Mesenchymal stem cell (in vitro differentiated cells and primary cell): ENCODE results near the gene BCKDHA.
A peak's percentile ranks its signal among the peaks of the same experiment; 100 is the strongest.

Experiments
- DNase-seq: peaks from one replicate; pipeline ENCODE4 v3.0.0-alpha.2; 2013
- H2AFZ ChIP-seq: one replicate; pipeline ENCODE4 v1.6.1; 2013; ENCODE audit warnings: low read depth, mild to moderate bottlenecking, control low read depth, inconsistent platforms, low read length, moderate library complexity
- H2AK5ac ChIP-seq: 2 replicates; pipeline ENCODE4 v1.6.1; 2013; ENCODE audit warnings: low read length, moderate library complexity, mild to moderate bottlenecking, inconsistent platforms; ENCODE audit not compliant: severe bottlenecking
- H2BK120ac ChIP-seq: one replicate; pipeline ENCODE4 v1.6.1; 2013; ENCODE audit warnings: low read depth, mild to moderate bottlenecking, inconsistent platforms, low read length, moderate library complexity
- H2BK12ac ChIP-seq, 2 experiments: one replicate each; pipeline ENCODE4 v1.6.1; 2013; ENCODE audit warnings: inconsistent platforms in 2 of 2, low read length in 2 of 2, mild to moderate bottlenecking in 2 of 2, moderate library complexity in 2 of 2, control low read depth in 1 of 2
- H2BK15ac ChIP-seq: one replicate; pipeline ENCODE4 v1.6.1; 2013; ENCODE audit warnings: mild to moderate bottlenecking, low read depth, inconsistent platforms; ENCODE audit not compliant: poor library complexity, severe bottlenecking
- H2BK5ac ChIP-seq: 2 replicates; pipeline ENCODE4 v1.6.1; 2013; ENCODE audit warnings: low read depth, mild to moderate bottlenecking, low read length, control low read depth, inconsistent platforms; ENCODE audit not compliant: poor library complexity, severe bottlenecking
- H3K14ac ChIP-seq, 2 experiments: one replicate each; pipeline ENCODE4 v1.6.1; 2013; ENCODE audit warnings: inconsistent platforms in 2 of 2, low read length in 2 of 2, control low read depth in 1 of 2, mild to moderate bottlenecking in 1 of 2, moderate library complexity in 1 of 2
- H3K18ac ChIP-seq, 2 experiments: one replicate each; pipeline ENCODE4 v1.6.1; 2013; ENCODE audit warnings: inconsistent platforms in 2 of 2, low read length in 2 of 2, control low read depth in 1 of 2, low read depth in 1 of 2, mild to moderate bottlenecking in 1 of 2
- H3K23ac ChIP-seq, 2 experiments: one replicate each; pipeline ENCODE4 v1.6.1; 2013; ENCODE audit warnings: inconsistent platforms in 2 of 2, low read length in 2 of 2, mild to moderate bottlenecking in 2 of 2, moderate library complexity in 2 of 2, control low read depth in 1 of 2
- H3K27ac ChIP-seq: 2 replicates; pipeline ENCODE4 v1.5.1; 2013; ENCODE audit warnings: mild to moderate bottlenecking, moderate library complexity, low read length, control low read depth, inconsistent platforms; ENCODE audit not compliant: poor library complexity, severe bottlenecking
- H3K27me3 ChIP-seq, 2 experiments: 2 replicates each; pipeline versions ENCODE4 v1.6.1 to v1.7.0; 2013; ENCODE audit warnings: low read length in 2 of 2, mild to moderate bottlenecking in 2 of 2, moderate library complexity in 2 of 2, control low read depth in 1 of 2, inconsistent platforms in 1 of 2; ENCODE audit not compliant: control insufficient read depth in 1 of 2, insufficient read depth in 1 of 2
- H3K36me3 ChIP-seq, 2 experiments: 2 replicates each; pipeline versions ENCODE4 v1.6.1 to v1.7.0; 2013; ENCODE audit warnings: low read length in 2 of 2, control low read depth in 1 of 2, inconsistent platforms in 1 of 2, low read depth in 1 of 2, mild to moderate bottlenecking in 1 of 2; ENCODE audit not compliant: insufficient read depth in 2 of 2, control insufficient read depth in 1 of 2
- H3K4ac ChIP-seq, 2 experiments: one replicate each; pipeline ENCODE4 v1.6.1; 2013; ENCODE audit warnings: inconsistent platforms in 2 of 2, low read length in 2 of 2, mild to moderate bottlenecking in 2 of 2, moderate library complexity in 2 of 2, control low read depth in 1 of 2, low read depth in 1 of 2
- H3K4me1 ChIP-seq: 2 replicates; pipeline ENCODE4 v1.6.1; 2013; ENCODE audit warnings: low read depth, low read length, control low read depth; ENCODE audit not compliant: control insufficient read depth, insufficient read depth
- H3K4me2 ChIP-seq: 2 replicates; pipeline ENCODE4 v1.6.1; 2013; ENCODE audit warnings: low read length, mild to moderate bottlenecking, inconsistent platforms; ENCODE audit not compliant: poor library complexity, severe bottlenecking
- H3K4me3 ChIP-seq, 2 experiments: 2 replicates each; pipeline versions ENCODE4 v1.5.1 to v1.7.0; 2013; ENCODE audit warnings: low read length in 2 of 2, mild to moderate bottlenecking in 2 of 2, control low read depth in 1 of 2, low read depth in 1 of 2; ENCODE audit not compliant: insufficient read depth in 1 of 2
- H3K79me1 ChIP-seq: replicated peaks from 2 replicates; pipeline ENCODE4 v1.6.1; 2013; ENCODE audit warnings: mild to moderate bottlenecking, control low read depth, low read length, inconsistent platforms; ENCODE audit not compliant: poor library complexity, severe bottlenecking
- H3K9ac ChIP-seq: 2 replicates; pipeline ENCODE4 v1.7.0; 2013; ENCODE audit warnings: mild to moderate bottlenecking, low read length, moderate library complexity
- H3K9me3 ChIP-seq: 2 replicates; pipeline ENCODE4 v1.7.0; 2013; ENCODE audit warnings: mild to moderate bottlenecking, low read length; ENCODE audit not compliant: control insufficient read depth
- H4K8ac ChIP-seq: one replicate; pipeline ENCODE4 v1.6.1; 2013; ENCODE audit warnings: inconsistent platforms, mild to moderate bottlenecking, low read length, moderate library complexity
- H4K91ac ChIP-seq: one replicate; pipeline ENCODE4 v1.6.1; 2013; ENCODE audit warnings: mild to moderate bottlenecking, low read length, inconsistent platforms
- WGBS: methylation state at CpG from one replicate; pipeline ENCODE4 v1.1.7; 2013; ENCODE audit warnings: mixed read lengths; 5-methylcytosine and 5-hydroxymethylcytosine counted together

BCKDHA gene

DNA sequence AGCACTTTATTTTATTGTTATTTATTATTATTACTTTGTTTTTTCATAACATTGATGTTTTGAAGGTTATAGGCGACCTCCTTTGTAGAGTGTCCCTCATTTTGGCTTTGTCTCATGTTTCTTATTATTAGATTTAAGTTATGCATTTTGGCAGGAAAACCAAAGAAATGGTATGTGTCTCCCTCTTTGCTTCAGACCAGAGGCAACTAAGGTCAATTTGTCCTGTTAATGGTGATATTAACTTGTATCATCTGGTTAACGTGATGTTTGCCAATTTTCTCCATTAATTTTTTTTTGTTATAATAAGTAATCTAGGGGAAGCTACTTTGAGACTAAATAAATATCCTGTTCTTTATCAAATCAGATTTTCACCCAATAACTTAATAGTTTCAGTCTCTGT, 25.1 kb upstream of the BCKDHA start:
- H2AK5ac ChIP-seq: no peak overlapping the region
- H3K27ac ChIP-seq: no peak overlapping the region
- WGBS: 100% methylated on average over 1 of the region's 2 CpGs
- no peak overlapping the region for H3K23ac ChIP-seq
- DNase-seq: no peak
- peaks cover 34% of the 10 kb centered on the region for H3K4me1 ChIP-seq
- peaks cover 28% of the 10 kb centered on the region for H3K79me1 ChIP-seq
- no peak overlapping the region for H2BK12ac ChIP-seq
- no peak overlapping the region for H4K8ac ChIP-seq
- no peak overlapping the region for H3K9ac ChIP-seq
- no peak overlapping the region for H3K4me3 ChIP-seq
- H2BK15ac ChIP-seq: no peak overlapping the region
- H3K4ac ChIP-seq: no peak overlapping the region
- peaks cover 0 to 3% of the 10 kb centered on the region in 2 experiments for H3K36me3 ChIP-seq
- H4K91ac ChIP-seq: no peak overlapping the region
- H3K4me2 ChIP-seq: no peak overlapping the region
- no peak overlapping the region for H2BK120ac ChIP-seq
- no peak overlapping the region for H3K18ac ChIP-seq
- H3K27me3 ChIP-seq: no peaks in the 10 kb centered on the region
- no peak overlapping the region for H3K14ac ChIP-seq
- no peaks in the 10 kb centered on the region for H3K9me3 ChIP-seq
- no peak overlapping the region for H2BK5ac ChIP-seq
- no peak overlapping the region for H2AFZ ChIP-seq

DNA sequence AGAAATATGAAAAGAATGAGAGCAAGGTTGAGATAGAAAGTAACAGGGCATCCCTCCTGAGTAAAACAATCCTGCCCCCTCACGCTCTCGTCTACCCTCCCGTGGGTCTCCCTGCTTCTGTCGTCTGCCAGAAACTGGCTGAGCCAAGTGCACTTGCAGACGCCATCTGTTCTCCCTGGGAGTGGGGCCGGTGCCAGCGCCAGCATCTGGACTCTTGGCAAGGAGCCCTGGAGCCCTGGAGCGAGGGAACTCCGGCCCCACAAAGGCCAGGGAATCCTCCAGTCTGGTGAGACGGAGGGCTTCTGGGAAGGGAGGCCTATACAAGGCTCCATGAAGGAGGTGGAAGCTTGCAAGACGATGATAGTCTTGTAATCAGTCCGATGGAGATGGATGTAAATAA, 23.6 kb upstream of the BCKDHA start:
- Histone ChIP-seq H2AFZ (no peak overlapping the region), H3K4me2 (no peak overlapping the region), H2AK5ac (no peak overlapping the region), H3K27ac (peak overlapping the region; percentile 23), H4K91ac (no peak overlapping the region), H2BK120ac (no peak overlapping the region), H2BK12ac (peak overlapping the region in 1 of 2 experiments; percentile 21), H3K23ac (no peak overlapping the region), H3K14ac (no peak overlapping the region), H3K18ac (no peak overlapping the region), H2BK15ac (no peak overlapping the region), H3K79me1 (peaks cover 28% of the 10 kb centered on the region), H4K8ac (no peak overlapping the region), H3K9ac (no peak overlapping the region), H3K9me3 (no peaks in the 10 kb centered on the region), H3K4me1 (peaks cover 31% of the 10 kb centered on the region), H2BK5ac (no peak overlapping the region), H3K36me3 (peaks cover 0 to 3% of the 10 kb centered on the region in 2 experiments), H3K27me3 (no peaks in the 10 kb centered on the region), H3K4me3 (no peak overlapping the region), H3K4ac (no peak overlapping the region)
- DNase-seq: peak; percentile 47
- 92% methylated on average over 9 of the region's 12 CpGs for WGBS

DNA sequence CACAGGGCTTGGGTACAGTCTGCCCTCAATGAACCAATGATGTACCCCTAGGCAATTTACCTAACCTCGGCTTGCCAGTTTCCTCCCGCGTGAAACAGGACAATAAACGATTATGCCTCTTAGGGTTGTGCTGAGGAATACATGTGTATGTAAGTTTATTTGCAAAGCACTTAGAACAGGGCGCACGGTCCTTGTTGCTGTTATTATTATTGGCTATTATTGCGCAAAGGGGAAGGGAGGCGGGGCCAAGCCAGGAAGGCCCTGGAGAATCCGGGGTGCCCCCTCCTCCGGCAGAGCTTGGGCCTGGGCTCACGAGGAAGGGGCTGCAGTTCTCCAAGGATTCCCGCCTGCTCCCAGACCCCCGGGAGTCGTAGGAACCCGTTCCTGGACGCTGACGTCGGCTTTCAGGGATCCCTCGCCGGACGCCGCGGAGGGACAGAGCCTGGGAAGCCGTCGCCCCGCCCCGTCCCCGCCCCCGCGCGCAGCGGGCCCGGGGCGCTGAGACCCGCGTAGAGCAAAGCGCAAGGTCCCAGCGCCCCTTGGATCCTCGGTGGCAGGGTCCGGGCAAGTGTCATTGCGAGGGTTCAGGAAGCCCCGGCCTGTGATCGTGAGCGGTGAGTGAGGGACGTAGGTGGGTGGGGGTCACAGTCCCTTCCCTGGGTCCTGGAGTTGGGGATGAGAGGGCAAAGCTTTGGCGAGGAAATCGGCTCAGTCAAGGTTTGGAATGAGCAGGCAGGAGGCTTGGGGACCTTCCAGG, 21.2 kb upstream of the BCKDHA start, which contains the start of gene TMEM91:
Gene TMEM91 (plus strand): TSS at position 293 of the 757 bp plus-strand sequence. CDS start 1,777 bp downstream, outside the sequence.
- Histone ChIP-seq H2BK15ac (peak within 1 kb of the TSS; percentile 74), H3K4me3 (peak within 1 kb of the TSS; percentile 63 to 78), H3K27ac (no peak within 1 kb of the TSS), H3K4ac (peak within 1 kb of the TSS; percentile 60 to 87), H2BK120ac (no peak within 1 kb of the TSS), H2AFZ (peak within 1 kb of the TSS; percentile 91), H4K8ac (peak within 1 kb of the TSS; percentile 81), H3K14ac (peak within 1 kb of the TSS in 1 of 2 experiments; percentile 4), H3K79me1 (peaks cover 21% of the 10 kb centered on the region), H2AK5ac (peak within 1 kb of the TSS; percentile 4), H3K4me1 (peaks cover 30% of the 10 kb centered on the region), H3K18ac (peak within 1 kb of the TSS; percentile 56 to 95), H3K4me2 (peak within 1 kb of the TSS; percentile 99), H3K9me3 (no peaks in the 10 kb centered on the region), H3K9ac (peak within 1 kb of the TSS; percentile 85), H3K36me3 (no peaks in the 10 kb centered on the region), H3K27me3 (no peaks in the 10 kb centered on the region), H3K23ac (no peak within 1 kb of the TSS), H2BK12ac (peak within 1 kb of the TSS in 1 of 2 experiments; percentile 75), H2BK5ac (no peak within 1 kb of the TSS), H4K91ac (peak within 1 kb of the TSS; percentile 65)
- peak; percentile 64 for DNase-seq
- 1% methylated on average over 47 of the region's 47 CpGs for WGBS

DNA sequence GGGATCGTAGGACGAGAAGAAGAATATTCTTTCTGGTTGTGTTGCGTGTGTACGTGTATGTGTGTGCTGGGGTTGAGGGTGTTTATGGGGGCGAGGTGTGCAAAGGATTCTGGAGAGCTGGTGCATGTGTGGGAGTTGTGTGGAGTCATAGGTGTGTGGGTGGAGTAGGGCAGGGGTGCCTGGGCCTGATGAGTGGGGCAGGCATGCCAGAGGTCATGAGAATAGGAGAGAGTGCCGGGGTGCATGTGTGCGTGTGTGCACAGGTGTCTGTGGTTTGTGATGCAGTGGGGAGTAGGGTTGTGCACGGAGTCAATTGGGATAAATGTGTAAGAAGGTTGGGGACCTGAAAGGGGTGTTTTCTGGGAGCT, 20.6 kb upstream of the BCKDHA start:
- H4K91ac ChIP-seq: no peak overlapping the region
- peaks cover 30% of the 10 kb centered on the region for H3K4me1 ChIP-seq
- WGBS: 74% methylated on average over 8 of the region's 8 CpGs
- H2BK120ac ChIP-seq: no peak overlapping the region
- no peaks in the 10 kb centered on the region for H3K36me3 ChIP-seq
- peak overlapping the region; percentile 85 for H3K9ac ChIP-seq
- H3K4me3 ChIP-seq: peak overlapping the region; percentile 63 to 78
- peak overlapping the region in 1 of 2 experiments; percentile 4 for H3K14ac ChIP-seq
- no peak overlapping the region for H3K27ac ChIP-seq
- H2BK5ac ChIP-seq: no peak overlapping the region
- no peaks in the 10 kb centered on the region for H3K9me3 ChIP-seq
- peak overlapping the region; percentile 81 for H4K8ac ChIP-seq
- peak overlapping the region; percentile 56 to 95 for H3K18ac ChIP-seq
- H3K4me2 ChIP-seq: peak overlapping the region; percentile 99
- no peaks in the 10 kb centered on the region for H3K27me3 ChIP-seq
- peak overlapping the region; percentile 15 to 60 for H3K4ac ChIP-seq
- H2BK15ac ChIP-seq: no peak overlapping the region
- no peak overlapping the region for H2BK12ac ChIP-seq
- peaks cover 21% of the 10 kb centered on the region for H3K79me1 ChIP-seq
- DNase-seq: no peak
- H3K23ac ChIP-seq: no peak overlapping the region
- H2AK5ac ChIP-seq: no peak overlapping the region
- H2AFZ ChIP-seq: peak overlapping the region; percentile 91
